MM.1S (cell line): ENCODE measurements around the gene CACNA1C.

Experiments
- CTCF ChIP-seq: fragments of 300-600 bp; sonication (generic); IDR thresholded peaks from 2 replicates; pipeline ENCODE4 v1.5.1; 2016; ENCODE audit warnings: antibody characterized with exemption, low read length, mixed read lengths
- EZH2 ChIP-seq: fragments of 300-600 bp; sonication (generic); optimal IDR thresholded peaks from 2 replicates; pipeline ENCODE3; 2017; ENCODE audit warnings: low read depth, mild to moderate bottlenecking, antibody characterized with exemption, low read length, mixed read lengths

DNA sequence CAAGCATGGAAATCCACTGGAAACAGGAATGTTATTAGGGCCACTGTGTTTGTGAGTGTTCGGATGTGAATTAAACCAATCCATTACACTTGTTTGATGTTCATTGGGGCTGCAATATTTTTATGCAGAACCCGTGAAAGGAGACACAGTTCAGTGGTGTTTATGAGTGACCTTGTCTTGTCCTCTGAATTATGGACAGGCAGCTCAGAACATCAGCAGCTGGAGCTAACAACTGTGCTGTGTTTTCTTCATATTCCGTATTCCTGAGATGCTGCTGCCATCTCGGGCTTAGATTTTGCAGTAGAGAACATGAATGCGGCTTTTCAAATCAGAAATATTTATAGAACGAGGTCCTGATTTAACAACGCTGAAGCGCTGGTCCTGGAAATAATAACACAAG lies 20.3 kb upstream of the CACNA1C start:
- no peak for TF ChIP-seq CTCF
- no peak for TF ChIP-seq EZH2
